GM18520 (cell line): Measurements from ENCODE around the gene AFTPH.

Source experiments
- ATAC-seq: cut with Tn5 transposase; IDR thresholded peaks from one replicate; pipeline ENCODE4 v1.9.1; 2021; ENCODE audit not compliant: unreplicated experiment

Gene AFTPH, protein sequence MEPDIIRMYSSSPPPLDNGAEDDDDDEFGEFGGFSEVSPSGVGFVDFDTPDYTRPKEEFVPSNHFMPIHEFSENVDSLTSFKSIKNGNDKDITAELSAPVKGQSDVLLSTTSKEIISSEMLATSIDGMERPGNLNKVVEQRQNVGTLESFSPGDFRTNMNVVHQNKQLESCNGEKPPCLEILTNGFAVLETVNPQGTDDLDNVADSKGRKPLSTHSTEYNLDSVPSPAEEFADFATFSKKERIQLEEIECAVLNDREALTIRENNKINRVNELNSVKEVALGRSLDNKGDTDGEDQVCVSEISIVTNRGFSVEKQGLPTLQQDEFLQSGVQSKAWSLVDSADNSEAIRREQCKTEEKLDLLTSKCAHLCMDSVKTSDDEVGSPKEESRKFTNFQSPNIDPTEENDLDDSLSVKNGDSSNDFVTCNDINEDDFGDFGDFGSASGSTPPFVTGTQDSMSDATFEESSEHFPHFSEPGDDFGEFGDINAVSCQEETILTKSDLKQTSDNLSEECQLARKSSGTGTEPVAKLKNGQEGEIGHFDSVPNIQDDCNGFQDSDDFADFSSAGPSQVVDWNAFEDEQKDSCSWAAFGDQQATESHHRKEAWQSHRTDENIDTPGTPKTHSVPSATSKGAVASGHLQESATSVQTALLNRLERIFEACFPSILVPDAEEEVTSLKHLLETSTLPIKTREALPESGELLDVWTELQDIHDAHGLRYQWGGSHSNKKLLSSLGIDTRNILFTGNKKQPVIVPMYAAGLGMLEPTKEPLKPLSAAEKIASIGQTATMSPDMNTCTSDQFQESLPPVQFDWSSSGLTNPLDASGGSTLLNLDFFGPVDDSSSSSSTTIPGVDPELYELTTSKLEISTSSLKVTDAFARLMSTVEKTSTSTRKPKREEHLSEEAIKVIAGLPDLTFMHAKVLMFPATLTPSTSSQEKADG

DNA sequence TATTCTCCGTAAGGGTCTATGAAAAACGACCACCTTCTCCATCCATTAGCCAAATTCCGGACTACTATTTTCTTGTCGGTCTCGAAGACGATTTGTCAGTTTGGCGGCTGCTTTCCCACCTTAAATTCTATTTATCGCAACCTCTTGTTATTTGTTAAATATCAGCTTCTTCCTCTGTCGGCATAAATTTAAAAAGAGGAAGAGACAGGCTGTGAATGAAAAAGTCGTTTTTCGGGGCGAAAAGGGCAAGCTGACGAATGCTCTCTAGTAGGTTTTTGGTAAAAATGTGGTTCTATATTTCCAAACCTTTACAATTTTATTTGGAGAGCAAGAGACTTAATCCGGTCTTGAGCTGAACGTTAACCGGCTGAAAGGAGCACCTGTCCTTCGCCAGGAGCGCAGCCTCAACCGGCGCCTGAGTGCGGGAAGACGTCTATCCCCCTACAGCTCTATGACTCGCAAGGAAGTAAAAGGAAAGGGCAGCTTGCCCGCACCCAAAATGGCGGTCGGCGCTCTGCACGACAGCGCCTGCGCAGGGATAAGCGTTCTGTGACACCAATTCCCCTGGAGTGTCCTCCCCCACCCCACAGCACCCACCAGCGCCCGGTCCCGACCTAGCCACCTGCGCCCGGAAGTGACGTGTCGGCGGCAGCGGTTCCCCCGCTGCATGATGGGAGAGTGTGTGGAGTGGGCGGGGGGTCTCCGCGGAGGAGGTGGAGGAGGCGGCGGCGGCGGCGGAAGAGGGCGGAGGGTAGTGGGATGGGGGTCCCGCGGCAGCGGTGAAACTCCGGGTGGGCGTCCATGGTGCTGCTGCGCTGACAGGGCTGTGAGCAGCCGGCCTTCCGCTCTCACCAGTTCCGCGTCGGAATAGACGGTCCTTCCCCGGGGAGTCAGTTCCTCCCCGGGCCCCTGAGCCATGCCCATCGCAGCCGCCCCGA, at the start of gene AFTPH:
Gene AFTPH, plus strand, starts transcription at position 663 of the 938 bp plus-strand sequence. CDS start 27,147 bp downstream, outside the sequence.
- ATAC-seq: peak; percentile 74

DNA sequence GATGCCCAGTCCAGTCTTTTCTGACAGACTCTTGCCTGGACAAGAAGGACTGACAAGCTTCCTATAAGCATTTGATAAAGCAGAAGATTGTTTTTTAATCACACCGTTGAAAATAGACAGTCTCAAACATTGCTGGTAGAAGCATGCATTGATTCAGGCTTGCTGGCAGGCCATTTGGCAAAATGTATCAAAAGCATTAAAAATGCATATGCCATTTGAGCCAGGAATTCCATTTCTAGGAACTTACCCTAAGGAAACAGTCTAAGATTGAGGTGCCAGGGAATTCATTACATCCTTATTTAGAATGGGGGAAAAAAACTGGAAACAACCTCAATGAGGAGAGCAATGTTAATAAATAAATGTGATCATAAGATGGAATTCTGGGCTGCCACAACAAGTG, 49.5 kb upstream of the AFTPH start:
- ATAC-seq: no peak

GRCh38 chr2:64477037-64477436, 47.1 kb upstream of the AFTPH start:
- no peak for ATAC-seq

DNA sequence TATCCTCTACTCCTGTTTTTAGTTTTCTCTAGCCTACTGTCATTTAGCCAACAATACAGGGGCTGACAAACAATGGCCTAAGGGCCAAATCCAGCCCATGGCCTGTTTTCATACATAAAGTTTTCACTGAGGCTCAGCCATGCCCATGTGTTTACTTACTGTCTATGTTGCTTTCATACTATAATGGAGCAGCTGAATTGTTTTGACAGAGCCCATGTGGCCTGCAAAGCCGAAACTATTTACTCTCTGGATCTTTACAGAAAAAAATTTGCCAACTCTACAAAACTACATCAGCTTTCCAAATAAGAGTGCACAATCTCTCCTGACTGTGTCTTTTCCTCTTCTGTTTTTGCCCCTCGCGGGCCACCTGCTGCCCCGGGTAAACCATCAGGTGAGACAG, 46.1 kb upstream of the AFTPH start:
- ATAC-seq: no peak

- no peak for ATAC-seq
Measured at GRCh38 chr2:64478502-64479230, 45.5 kb upstream of the AFTPH start.

DNA sequence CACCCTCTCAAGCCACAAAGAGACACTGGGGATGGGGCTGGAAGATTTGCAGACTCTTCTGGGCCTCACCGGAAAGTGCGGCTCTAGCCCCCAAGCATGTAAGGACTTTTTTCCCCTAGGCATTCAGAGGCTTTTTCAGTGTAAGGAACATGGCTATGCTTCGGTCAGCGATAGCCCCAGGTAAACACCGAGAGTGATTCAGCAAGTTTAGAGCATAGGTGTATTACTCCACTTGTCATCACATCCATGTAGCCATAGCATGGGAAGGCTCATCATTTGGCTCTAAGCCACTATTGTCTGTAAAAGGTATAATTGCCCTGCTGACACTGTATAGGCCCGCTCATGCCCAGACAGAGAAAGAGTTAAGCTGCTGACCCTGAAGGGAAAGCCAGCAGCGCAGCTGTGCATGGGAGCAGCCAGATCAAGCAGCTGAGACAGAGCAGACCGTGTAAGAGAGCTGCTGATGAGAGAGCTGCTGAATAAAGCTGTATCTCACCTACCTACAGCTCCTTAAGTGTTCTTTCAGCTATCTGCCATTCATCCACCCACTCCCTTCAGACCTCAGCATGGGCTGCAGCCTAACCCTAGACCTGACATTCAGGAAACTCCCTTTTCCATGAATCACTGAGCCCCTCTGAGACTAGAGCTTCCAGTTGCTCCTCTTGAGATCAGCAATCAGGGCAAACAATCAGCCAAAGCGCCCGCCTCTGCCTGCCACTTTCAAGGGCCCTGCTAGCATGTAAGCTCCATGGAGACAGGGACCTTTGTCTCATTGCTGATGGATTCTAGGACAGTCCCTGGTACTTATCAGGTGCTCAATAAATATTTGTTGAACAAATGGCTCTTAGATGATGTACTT, 44.6 kb upstream of the AFTPH start:
- ATAC-seq: no peak

DNA sequence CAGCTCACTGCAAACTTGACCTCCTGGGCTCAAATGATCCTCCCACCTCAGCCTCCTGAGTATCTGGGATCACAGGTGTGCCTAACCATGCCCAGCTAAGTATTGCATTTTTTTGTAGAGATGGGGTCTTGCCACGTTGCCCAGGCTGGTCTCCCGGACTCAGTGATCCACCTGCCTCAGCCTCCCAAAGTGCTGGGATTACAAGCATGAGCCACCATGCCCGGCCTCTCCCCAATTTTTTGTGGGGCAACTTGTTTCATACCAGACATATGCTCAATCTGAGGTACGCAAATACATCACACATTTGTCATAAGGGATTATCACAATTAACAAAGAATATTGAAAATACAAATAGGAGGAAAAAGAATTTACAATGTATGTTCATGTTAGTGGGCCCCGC, 42.5 kb upstream of the AFTPH start:
- no peak for ATAC-seq

DNA sequence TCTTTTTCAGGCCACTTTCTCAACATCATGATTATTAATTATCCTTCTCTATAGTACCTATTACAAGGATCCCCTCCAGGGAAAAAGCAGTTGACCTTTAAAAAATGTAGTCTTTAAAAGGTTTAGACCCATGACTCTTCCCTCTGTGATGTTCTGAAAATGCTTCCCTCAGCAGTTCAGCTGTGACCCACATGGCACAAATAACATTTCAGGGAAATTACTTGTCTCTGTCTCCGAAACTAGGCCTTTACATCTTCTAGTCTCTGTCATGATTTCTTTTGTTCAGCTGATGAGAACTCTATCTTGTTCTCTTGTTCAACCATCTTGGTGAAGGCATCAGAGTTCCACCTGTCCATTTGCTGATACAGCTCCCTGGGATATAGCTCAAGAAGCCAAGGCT, 41.9 kb upstream of the AFTPH start:
- no peak for ATAC-seq

GRCh38 chr2:64482765-64483504, 41.2 kb upstream of the AFTPH start:
- no peak for ATAC-seq

- no peak for ATAC-seq
Measured at GRCh38 chr2:64485331-64485730, 38.8 kb upstream of the AFTPH start.

- no peak for ATAC-seq
Measured at GRCh38 chr2:64485961-64486360, 38.2 kb upstream of the AFTPH start.

DNA sequence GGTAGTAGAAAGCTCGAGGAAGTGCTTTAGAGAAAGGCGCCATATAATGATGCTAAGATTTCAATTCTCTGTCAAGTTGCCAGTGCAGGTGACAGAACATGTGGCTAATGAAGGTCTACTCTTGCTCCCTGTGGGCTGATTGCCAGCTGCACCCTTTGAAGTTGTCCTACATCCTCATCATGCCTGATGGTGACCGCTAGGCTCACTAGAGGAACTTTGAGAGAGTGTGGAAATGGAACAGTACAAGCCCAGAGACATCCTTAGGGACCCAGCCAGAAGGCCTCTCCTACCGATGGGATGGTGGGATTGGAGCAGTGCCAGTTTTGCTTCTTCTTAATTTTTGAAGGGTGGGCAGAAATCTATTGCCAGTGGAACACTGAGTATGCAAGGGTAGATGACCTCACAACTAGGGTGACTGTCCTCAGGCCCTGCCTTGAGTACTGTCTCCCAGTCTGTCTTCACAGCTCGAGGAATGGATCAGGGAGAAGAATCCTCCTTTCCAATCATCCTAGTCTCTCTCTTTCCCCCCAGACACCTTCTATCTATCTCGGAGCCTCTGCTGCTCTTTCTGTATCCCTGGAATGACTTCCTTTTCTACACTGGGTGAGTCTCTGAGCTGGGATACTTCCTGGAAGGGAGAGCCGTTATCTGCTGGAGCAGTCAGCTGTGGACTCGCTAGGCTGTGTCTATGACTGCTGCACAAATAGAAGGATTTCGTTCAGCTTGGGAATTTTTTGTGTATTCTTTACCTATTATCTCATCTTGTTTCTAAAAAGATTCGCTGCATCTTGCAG, 36.7 kb upstream of the AFTPH start:
- no peak for ATAC-seq

GRCh38 chr2:64488050-64488974, 35.8 kb upstream of the AFTPH start:
- peak; percentile 61 for ATAC-seq

GRCh38 chr2:64489081-64489751, 34.9 kb upstream of the AFTPH start:
- ATAC-seq: no peak

DNA sequence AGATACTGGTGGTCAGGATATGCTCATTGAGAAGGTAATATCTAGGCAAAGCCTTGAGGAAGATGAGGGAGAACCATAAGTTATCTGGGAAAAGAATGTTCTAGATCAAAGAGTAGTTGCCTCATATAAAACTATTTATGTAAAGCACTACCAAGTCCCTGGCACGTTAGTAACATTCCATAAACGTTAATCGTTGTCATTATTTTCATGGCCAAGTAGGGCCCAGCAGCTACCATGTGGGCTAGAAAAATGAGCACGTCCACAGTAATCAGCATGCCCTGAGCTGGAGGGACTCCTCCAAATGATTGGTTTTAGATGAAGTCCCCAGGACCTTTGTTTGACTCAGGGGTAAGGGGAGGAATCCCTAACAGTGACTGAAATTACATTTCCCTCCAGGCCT, 32.7 kb upstream of the AFTPH start:
- ATAC-seq: no peak

DNA sequence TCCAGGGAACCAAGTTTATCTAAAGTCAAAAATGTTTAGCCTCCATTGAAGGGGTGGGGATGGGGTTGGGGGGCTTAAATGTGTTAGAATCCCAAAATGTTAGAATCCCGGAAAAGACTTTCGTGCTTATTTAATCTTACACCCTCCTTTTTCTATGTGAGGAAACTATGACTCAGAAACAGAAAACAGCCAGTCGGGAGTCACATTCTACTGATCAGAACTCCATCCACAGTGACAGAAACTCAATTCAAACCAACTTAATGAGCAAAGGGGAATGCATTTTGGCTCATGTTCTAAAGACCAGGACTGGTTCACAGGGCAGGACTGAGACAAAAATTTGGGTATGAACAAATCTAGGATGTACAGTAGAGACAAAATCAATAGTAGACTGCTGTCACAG, 31.9 kb upstream of the AFTPH start:
- no peak for ATAC-seq
